ENCODE measurements around the gene RPL21.
"Not testable (repeated sequence)": the region's sequence is repeated elsewhere in the genome, so short reads cannot be mapped to it uniquely, and the experiment has no call there.

- not testable (repeated sequence) for TF ChIP-seq CTCF, EZH2, EZH2phosphoT487 (IDR thresholded peaks at IDR 0.05)
Observed at GRCh38 chr13:27213386-27213785, 38.0 kb upstream of the RPL21 start.

All from neural progenitor cell (in vitro differentiated cells).